HEK293T (cell line): ENCODE data around the gene ESRP2.

ENCODE experiments used
- BHLHE40 ChIP-seq: fragments of 450-650 bp; IDR thresholded peaks from 2 replicates; pipeline ENCODE4 v1.6.1; 2016; ENCODE audit warnings: mild to moderate bottlenecking, moderate library complexity, borderline replicate concordance
- FOXK2 ChIP-seq: fragments of 450-650 bp; IDR thresholded peaks from 2 replicates; pipeline ENCODE4 v1.6.1; 2016; ENCODE audit warnings: mild to moderate bottlenecking

DNA sequence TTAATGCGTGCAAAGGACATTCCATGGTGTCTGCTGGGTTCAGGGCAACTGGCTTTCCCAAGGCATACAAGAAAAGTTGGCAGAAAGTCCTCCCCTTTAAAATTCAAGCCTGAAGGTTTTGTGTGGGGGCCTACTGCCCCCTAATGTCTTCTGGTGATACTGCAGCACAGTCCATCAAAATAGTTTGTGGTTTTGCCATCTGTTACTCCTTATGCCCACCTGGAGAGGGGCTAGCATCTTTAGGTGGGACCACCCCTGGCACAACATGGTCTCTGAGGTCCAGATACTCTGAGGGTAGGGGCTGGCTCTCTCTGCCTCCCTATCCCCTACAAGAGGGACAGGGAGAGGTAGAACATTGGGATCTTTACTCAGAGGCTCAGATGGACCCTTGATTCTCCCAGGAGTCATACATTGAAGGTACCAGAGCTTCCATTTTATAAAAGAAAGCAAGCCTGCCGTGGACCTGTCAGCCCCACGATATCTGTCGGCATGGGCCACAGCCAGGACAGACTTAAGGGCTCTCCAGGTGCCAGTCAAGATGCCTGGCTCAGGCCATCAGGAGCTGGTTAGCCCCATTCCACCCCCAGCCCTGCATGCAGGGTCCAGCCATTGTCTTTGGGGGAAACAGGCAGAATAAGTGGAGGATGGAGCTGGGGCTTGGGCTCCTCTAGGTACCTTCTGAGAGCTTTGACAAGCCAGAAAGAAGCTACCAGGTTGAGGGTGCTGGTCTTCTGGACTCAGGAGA lies 6.3 kb downstream of the ESRP2 start:
- TF ChIP-seq BHLHE40 (no peak), FOXK2 (no peak)
